Naive thymus-derived CD4-positive, alpha-beta T cell (primary cell): Measurements from ENCODE around the gene LRPAP1. TPM values are rescaled to one million over a fixed set of nuclear protein-coding genes. Genes with fewer than 3 reads are reported as not detected.
A peak's percentile ranks its signal among the peaks of the same experiment; 100 is the strongest.
"Not testable (repeated sequence)": the region's sequence is repeated elsewhere in the genome, so short reads cannot be mapped to it uniquely, and the experiment has no call there.

Source experiments
- ATAC-seq: fragments of 150-1000 bp; cut with Tn5 transposase; 2 replicates; pipeline ENCODE4 v1.10.0; 2021; ENCODE audit warnings: mild to moderate bottlenecking, moderate library complexity
- CTCF ChIA-PET: fragments of 350-600 bp; sonication (Branson Sonifier 250); formaldehyde crosslinking; loops from one replicate; lab custom pipeline; 2021; ENCODE audit warnings: antibody characterized with exemption; lab: Charles Lee
- POLR2A ChIA-PET: fragments of 350-600 bp; sonication (Branson Sonifier 250); formaldehyde crosslinking; loops from one replicate; lab custom pipeline; 2021; ENCODE audit warnings: antibody characterized with exemption, inconsistent platforms; lab: Charles Lee
- DNase-seq, 9 donors: peaks; one replicate each; pipeline versions ENCODE4 v3.0.0 to v3.0.0-alpha.2; 2020 to 2022; ENCODE audit warnings: mixed read lengths in 1 of 9
- H3K27ac ChIP-seq: one replicate; pipeline ENCODE4 v1.7.0; 2013; ENCODE audit warnings: mild to moderate bottlenecking, low read depth, low read length, moderate library complexity
- H3K27me3 ChIP-seq, 2 donors: one replicate each; pipeline ENCODE4 v1.7.0; 2013; ENCODE audit warnings: low read length in 2 of 2, mild to moderate bottlenecking in 2 of 2, moderate library complexity in 2 of 2; ENCODE audit not compliant: control insufficient read depth in 2 of 2, insufficient read depth in 2 of 2
- H3K36me3 ChIP-seq, 3 experiments: 1 replicate in 2 of 3; 2 replicates in 1 of 3; pipeline ENCODE4 v1.7.0; 2013; ENCODE audit warnings: low read length in 3 of 3, mild to moderate bottlenecking in 3 of 3, moderate library complexity in 1 of 3; ENCODE audit not compliant: insufficient read depth in 3 of 3, control insufficient read depth in 2 of 3
- H3K4me1 ChIP-seq, 2 donors: one replicate each; pipeline ENCODE4 v1.7.0; 2013; ENCODE audit warnings: low read length in 2 of 2, mild to moderate bottlenecking in 2 of 2, moderate library complexity in 1 of 2; ENCODE audit not compliant: control insufficient read depth in 2 of 2, insufficient read depth in 2 of 2
- H3K4me3 ChIP-seq: 2 replicates; pipeline ENCODE4 v1.7.0; 2013; ENCODE audit warnings: mild to moderate bottlenecking, low read length
- H3K9me3 ChIP-seq, 3 experiments: 1 replicate in 2 of 3; 2 replicates in 1 of 3; pipeline ENCODE4 v1.7.0; 2013; ENCODE audit warnings: low read length in 3 of 3; ENCODE audit not compliant: control insufficient read depth in 2 of 3
- H3K27ac Mint-ChIP-seq, 9 donors: one replicate each; pipeline ENCODE4 v1.8.0; 2020 to 2022; ENCODE audit warnings: mixed read lengths in 9 of 9, mild to moderate bottlenecking in 8 of 9, moderate library complexity in 5 of 9, inconsistent platforms in 2 of 9
- H3K27me3 Mint-ChIP-seq, 5 donors: one replicate each; pipeline ENCODE4 v1.8.0; 2021 to 2022; ENCODE audit warnings: mixed read lengths in 5 of 5, mild to moderate bottlenecking in 1 of 5
- H3K36me3 Mint-ChIP-seq, 5 donors: one replicate each; pipeline ENCODE4 v1.8.0; 2020 to 2022; ENCODE audit warnings: mixed read lengths in 5 of 5, mild to moderate bottlenecking in 3 of 5, inconsistent platforms in 1 of 5
- H3K4me1 Mint-ChIP-seq, 7 donors: one replicate each; pipeline ENCODE4 v1.8.0; 2020 to 2022; ENCODE audit warnings: mixed read lengths in 7 of 7, mild to moderate bottlenecking in 3 of 7, inconsistent platforms in 1 of 7
- H3K4me3 Mint-ChIP-seq, 10 donors: one replicate each; pipeline ENCODE4 v1.8.0; 2020 to 2022; ENCODE audit warnings: mild to moderate bottlenecking in 10 of 10, mixed read lengths in 10 of 10, moderate library complexity in 6 of 10, inconsistent platforms in 2 of 10
- H3K9me3 Mint-ChIP-seq, 11 donors: one replicate each; pipeline ENCODE4 v1.8.0; 2020 to 2022; ENCODE audit warnings: mixed read lengths in 11 of 11, mild to moderate bottlenecking in 4 of 11, inconsistent platforms in 1 of 11, moderate library complexity in 1 of 11
- intact Hi-C, 2 donors: fragments of 100-400 bp; cut with micrococcal nuclease; formaldehyde crosslinking; loops; one replicate each; pipeline ENCODE4 v1.15.1; 2023
- polyA plus RNA-seq, 2 donors: library from polyadenylated mRNA; unstranded; fragments of 300-500 nt; fragmentation: Illumina TruSeq; gene quantifications; one replicate each; pipeline ENCODE4 v1.2.3, GENCODE V29; 2021
- total RNA-seq, 6 experiments: library from RNA in 5 of 6; stranded (reverse) in 5 of 6; gene quantifications; 1 replicate in 5 of 6; 2 replicates in 1 of 6; pipeline ENCODE4 v1.2.3 and lab custom pipeline; 2021 to 2026

The LRPAP1 gene
- total and polyA plus RNA-seq, 7 experiments from 2014 or later: 65.2 to 126 (median 80.9) TPM

- no peak for DNase-seq
- peaks cover 0 to 6% (median 0%) of the 10 kb centered on the region in 11 donors for H3K9me3 Mint-ChIP-seq
- intact Hi-C loops: no loop called here
- H3K36me3 Mint-ChIP-seq: peaks cover 0 to 3% (median 0%) of the 10 kb centered on the region in 5 donors
- no peak within 1 kb of the TSS for H3K27ac Mint-ChIP-seq
- peaks cover 0 to 1% (median 0%) of the 10 kb centered on the region in 7 donors for H3K4me1 Mint-ChIP-seq
- no peak for ATAC-seq
- Histone ChIP-seq H3K9me3 (no peaks in the 10 kb centered on the region), H3K36me3 (no peaks in the 10 kb centered on the region), H3K4me1 (no peaks in the 10 kb centered on the region), H3K27me3 (peaks cover 0 to 3% of the 10 kb centered on the region in 2 donors), H3K27ac (no peak within 1 kb of the TSS), H3K4me3 (no peak within 1 kb of the TSS)
- H3K4me3 Mint-ChIP-seq: peak within 1 kb of the TSS in 7 of 10 donors; percentile 21 to 71 (median 41)
- CTCF ChIA-PET: interaction anchor here (0.7 kb wide), 1 partner anchor 22 kb away, joined by 3 read pairs; no protein-coding TSS in a partner anchor
- POLR2A ChIA-PET: no interaction called here
- peaks cover 15 to 34% (median 23%) of the 10 kb centered on the region in 5 donors for H3K27me3 Mint-ChIP-seq
Observed at GRCh38 chr4:3462790-3463415, 69.3 kb downstream of the LRPAP1 start, which contains the start of gene DOK7. DOK7 (plus strand) TSS chr4:3463306; CDS start chr4:3463376, 70 bp downstream.

GRCh38 chr4:3462321-3462789 is 69.9 kb downstream of the LRPAP1 start:
- Mint-ChIP-seq H3K9me3 (peaks cover 0 to 6% (median 0%) of the 10 kb centered on the region in 11 donors), H3K4me1 (peaks cover 0 to 1% (median 0%) of the 10 kb centered on the region in 7 donors), H3K4me3 (peak overlapping the region in 6 of 10 donors; percentile 21 to 71 (median 48)), H3K36me3 (peaks cover 0 to 3% (median 0%) of the 10 kb centered on the region in 5 donors), H3K27me3 (peaks cover 15 to 34% (median 23%) of the 10 kb centered on the region in 5 donors), H3K27ac (no peak overlapping the region)
- H3K4me1 ChIP-seq: no peaks in the 10 kb centered on the region
- no peak overlapping the region for H3K27ac ChIP-seq
- no peaks in the 10 kb centered on the region for H3K9me3 ChIP-seq
- no peaks in the 10 kb centered on the region for H3K36me3 ChIP-seq
- intact Hi-C loops: no loop called here
- ChIA-PET CTCF (interaction anchor here (0.7 kb wide), 1 partner anchor 23 kb away, joined by 3 read pairs; no protein-coding TSS in a partner anchor), POLR2A (no interaction called here)
- ATAC-seq (no peak), DNase-seq (no peak)
- H3K27me3 ChIP-seq: peaks cover 0 to 3% of the 10 kb centered on the region in 2 donors
- H3K4me3 ChIP-seq: no peak overlapping the region

- no peak overlapping the region for H3K27ac Mint-ChIP-seq
- ChIA-PET CTCF (no interaction called here), POLR2A (no interaction called here)
- peaks cover 0 to 6% (median 0%) of the 10 kb centered on the region in 11 donors for H3K9me3 Mint-ChIP-seq
- intact Hi-C loops: no loop called here
- H3K27me3 Mint-ChIP-seq: peaks cover 15 to 34% (median 23%) of the 10 kb centered on the region in 5 donors
- no peaks in the 10 kb centered on the region for H3K9me3 ChIP-seq
- H3K27ac ChIP-seq: no peak overlapping the region
- H3K4me1 Mint-ChIP-seq: peaks cover 0 to 1% (median 0%) of the 10 kb centered on the region in 7 donors
- H3K4me3 ChIP-seq: no peak overlapping the region
- no peaks in the 10 kb centered on the region for H3K36me3 ChIP-seq
- no peaks in the 10 kb centered on the region for H3K4me1 ChIP-seq
- ATAC-seq (no peak), DNase-seq (no peak)
- H3K27me3 ChIP-seq: peaks cover 0 to 3% of the 10 kb centered on the region in 2 donors
- peak overlapping the region in 1 of 10 donors; percentile 71 for H3K4me3 Mint-ChIP-seq
- peaks cover 0 to 3% (median 0%) of the 10 kb centered on the region in 5 donors for H3K36me3 Mint-ChIP-seq
Observed at GRCh38 chr4:3461515-3462291, 70.5 kb downstream of the LRPAP1 start.

GRCh38 chr4:3460926-3461325 is 71.3 kb downstream of the LRPAP1 start:
- Mint-ChIP-seq H3K9me3 (peaks cover 0 to 11% (median 0%) of the 10 kb centered on the region in 11 donors), H3K4me1 (peaks cover 0 to 1% (median 0%) of the 10 kb centered on the region in 7 donors), H3K27me3 (peaks cover 15 to 34% (median 23%) of the 10 kb centered on the region in 5 donors), H3K36me3 (peaks cover 0 to 3% (median 0%) of the 10 kb centered on the region in 5 donors), H3K4me3 (no peak overlapping the region), H3K27ac (no peak overlapping the region)
- Histone ChIP-seq H3K9me3 (no peaks in the 10 kb centered on the region), H3K27ac (no peak overlapping the region), H3K36me3 (no peaks in the 10 kb centered on the region), H3K27me3 (peaks cover 0 to 3% of the 10 kb centered on the region in 2 donors), H3K4me3 (no peak overlapping the region), H3K4me1 (no peaks in the 10 kb centered on the region)
- DNase-seq (no peak), ATAC-seq (no peak)
- ChIA-PET POLR2A (no interaction called here), CTCF (no interaction called here)
- intact Hi-C loops: no loop called here

- intact Hi-C loops, H3K4me3 Mint-ChIP-seq, H3K27me3 ChIP-seq, POLR2A ChIA-PET, DNase-seq, H3K4me1 Mint-ChIP-seq, H3K36me3 ChIP-seq, H3K4me3 ChIP-seq, CTCF ChIA-PET, H3K27ac ChIP-seq, H3K9me3 ChIP-seq, H3K27ac Mint-ChIP-seq, H3K4me1 ChIP-seq, ATAC-seq: not testable (repeated sequence)
- H3K27me3 Mint-ChIP-seq: peaks cover 9 to 21% (median 15%) of the 10 kb centered on the region in 5 donors
- H3K36me3 Mint-ChIP-seq: peaks cover 0 to 11% (median 6%) of the 10 kb centered on the region in 5 donors
- peaks cover 0 to 21% (median 9%) of the 10 kb centered on the region in 11 donors for H3K9me3 Mint-ChIP-seq
Observed at GRCh38 chr4:3459156-3459555, 73.1 kb downstream of the LRPAP1 start.

GRCh38 chr4:3458371-3458770 is 73.9 kb downstream of the LRPAP1 start:
- DNase-seq: no peak
- Histone ChIP-seq H3K4me1 (no peaks in the 10 kb centered on the region), H3K9me3 (no peaks in the 10 kb centered on the region), H3K27ac (no peak overlapping the region), H3K36me3 (no peaks in the 10 kb centered on the region), H3K27me3 (no peaks in the 10 kb centered on the region), H3K4me3 (no peak overlapping the region)
- Mint-ChIP-seq H3K27me3 (peaks cover 9 to 21% (median 15%) of the 10 kb centered on the region in 5 donors), H3K27ac (no peak overlapping the region), H3K9me3 (peaks cover 0 to 21% (median 9%) of the 10 kb centered on the region in 11 donors), H3K4me1 (peaks cover 0 to 1% (median 0%) of the 10 kb centered on the region in 7 donors), H3K4me3 (no peak overlapping the region), H3K36me3 (peaks cover 0 to 11% (median 6%) of the 10 kb centered on the region in 5 donors)
- POLR2A ChIA-PET: no interaction called here
- ATAC-seq: no peak
- CTCF ChIA-PET: no interaction called here
- intact Hi-C loops: no loop called here
